ENCODE results near the gene SPTBN4. TPM values are rescaled to one million over a fixed set of nuclear protein-coding genes. Genes with fewer than 3 reads are reported as not detected.

Gene SPTBN4
- total and polyA plus RNA-seq, 2 experiments from 2014 or later = 0.67 to 1.3 TPM

GRCh38 chr19:40625406-40626120, 158.8 kb downstream of the SPTBN4 start:
- H3K27me3 ChIP-seq = no peaks in the 10 kb centered on the region
- no peak overlapping the region for H2AFZ ChIP-seq
- no peaks in the 10 kb centered on the region for H3K9me2 ChIP-seq (replicated peaks; ENCODE audit: insufficient read depth)
- H3K4me3 ChIP-seq = no peak overlapping the region
- 85% methylated on average over 7 of the region's 7 CpGs for WGBS (ENCODE audit: low lambda C conversion rate, missing lambda C conversion rate)
- no peak overlapping the region for H3K27ac ChIP-seq
- no peaks in the 10 kb centered on the region for H3K36me3 ChIP-seq (replicated peaks; ENCODE audit: insufficient read depth, low read depth)
- DNase-seq (ENCODE audit: low spot score) = no peak
- no peaks in the 10 kb centered on the region for H4K20me1 ChIP-seq (ENCODE audit: insufficient read depth, poor library complexity, severe bottlenecking)
- H3K79me2 ChIP-seq = no peaks in the 10 kb centered on the region
- no peak overlapping the region for H3K4me2 ChIP-seq
- TF ChIP-seq EZH2phosphoT487 (IDR thresholded peaks at IDR 0.05; ENCODE audit: low read depth, severe bottlenecking, unreplicated experiment) (no peak), EZH2 (IDR thresholded peaks at IDR 0.05; ENCODE audit: borderline replicate concordance) (no peak), CTCF (IDR thresholded peaks at IDR 0.05; ENCODE audit: poor library complexity) (no peak)
- no peaks in the 10 kb centered on the region for H3K4me1 ChIP-seq (ENCODE audit: insufficient read depth)
- H3K9me3 ChIP-seq (ENCODE audit: low read depth) = no peaks in the 10 kb centered on the region

Small RNA genes within 50 kb of the gene (small RNA-seq; reads per million reads assigned to genes)
- not detected for gene RF00017

Other genes starting within 250 kb of the SPTBN4 start
- not detected in 2 replicates for gene TTC9B, start 248.6 kb upstream of the SPTBN4 start, total RNA-seq
- gene TTC9B, start 248.6 kb upstream of the SPTBN4 start, polyA plus RNA-seq = 0.21 and 0.33 TPM in 2 replicates
- 0.12 TPM in 1 of 2 replicates, not detected in the other for gene CCNP, start 240.3 kb upstream of the SPTBN4 start, total RNA-seq
- 0.52 TPM in 1 of 2 replicates, not detected in the other for gene CCNP, start 240.3 kb upstream of the SPTBN4 start, polyA plus RNA-seq
- gene AKT2, start 181.7 kb upstream of the SPTBN4 start, total RNA-seq = 103 and 106 TPM in 2 replicates
- gene AKT2, start 181.7 kb upstream of the SPTBN4 start, polyA plus RNA-seq = 53.7 and 54.9 TPM in 2 replicates
- gene C19orf47, start 118.6 kb upstream of the SPTBN4 start, total RNA-seq = 7.4 and 9.7 TPM in 2 replicates
- 9.3 and 9.8 TPM in 2 replicates for gene C19orf47, start 118.6 kb upstream of the SPTBN4 start, polyA plus RNA-seq
- gene PLD3, start 118.3 kb upstream of the SPTBN4 start, total RNA-seq = 668 and 805 TPM in 2 replicates
- gene PLD3, start 118.3 kb upstream of the SPTBN4 start, polyA plus RNA-seq = 1,297 and 1,400 TPM in 2 replicates
- 0.07 and 0.08 TPM in 2 replicates for gene HIPK4, start 76.8 kb upstream of the SPTBN4 start, total RNA-seq
- 0.13 TPM in 1 of 2 replicates, not detected in the other for gene HIPK4, start 76.8 kb upstream of the SPTBN4 start, polyA plus RNA-seq
- gene PRX, start 53.6 kb upstream of the SPTBN4 start, total RNA-seq = 1.9 and 2.0 TPM in 2 replicates
- gene PRX, start 53.6 kb upstream of the SPTBN4 start, polyA plus RNA-seq = 0.80 and 1.4 TPM in 2 replicates
- 14.4 and 17.1 TPM in 2 replicates for gene SERTAD1, start 41.0 kb upstream of the SPTBN4 start, total RNA-seq
- gene SERTAD1, start 41.0 kb upstream of the SPTBN4 start, polyA plus RNA-seq = 17.9 and 23.6 TPM in 2 replicates
- gene SERTAD3, start 22.7 kb upstream of the SPTBN4 start, total RNA-seq = 36.4 and 40.4 TPM in 2 replicates
- gene SERTAD3, start 22.7 kb upstream of the SPTBN4 start, polyA plus RNA-seq = 62.2 and 64.0 TPM in 2 replicates
- gene BLVRB, start 1.3 kb upstream of the SPTBN4 start, total RNA-seq = 114 and 116 TPM in 2 replicates
- 146 and 157 TPM in 2 replicates for gene BLVRB, start 1.3 kb upstream of the SPTBN4 start, polyA plus RNA-seq
- gene SHKBP1, start 109.9 kb downstream of the SPTBN4 start, total RNA-seq = 22.6 and 44.6 TPM in 2 replicates
- 81.3 and 83.6 TPM in 2 replicates for gene SHKBP1, start 109.9 kb downstream of the SPTBN4 start, polyA plus RNA-seq
- 45.6 and 50.2 TPM in 2 replicates for gene LTBP4, start 134.4 kb downstream of the SPTBN4 start, total RNA-seq
- gene LTBP4, start 134.4 kb downstream of the SPTBN4 start, polyA plus RNA-seq = 163 and 185 TPM in 2 replicates
- gene NUMBL, start 223.7 kb downstream of the SPTBN4 start, total RNA-seq = 15.7 and 26.0 TPM in 2 replicates
- 31.3 and 32.1 TPM in 2 replicates for gene NUMBL, start 223.7 kb downstream of the SPTBN4 start, polyA plus RNA-seq
- gene COQ8B, start 249.9 kb downstream of the SPTBN4 start, total RNA-seq = 46.2 and 49.2 TPM in 2 replicates
- gene COQ8B, start 249.9 kb downstream of the SPTBN4 start, polyA plus RNA-seq = 40.2 and 40.7 TPM in 2 replicates